ENCODE data around the gene ZNF831.
A peak's percentile ranks its signal among the peaks of the same experiment; 100 is the strongest.

ZNF831 gene

DNA sequence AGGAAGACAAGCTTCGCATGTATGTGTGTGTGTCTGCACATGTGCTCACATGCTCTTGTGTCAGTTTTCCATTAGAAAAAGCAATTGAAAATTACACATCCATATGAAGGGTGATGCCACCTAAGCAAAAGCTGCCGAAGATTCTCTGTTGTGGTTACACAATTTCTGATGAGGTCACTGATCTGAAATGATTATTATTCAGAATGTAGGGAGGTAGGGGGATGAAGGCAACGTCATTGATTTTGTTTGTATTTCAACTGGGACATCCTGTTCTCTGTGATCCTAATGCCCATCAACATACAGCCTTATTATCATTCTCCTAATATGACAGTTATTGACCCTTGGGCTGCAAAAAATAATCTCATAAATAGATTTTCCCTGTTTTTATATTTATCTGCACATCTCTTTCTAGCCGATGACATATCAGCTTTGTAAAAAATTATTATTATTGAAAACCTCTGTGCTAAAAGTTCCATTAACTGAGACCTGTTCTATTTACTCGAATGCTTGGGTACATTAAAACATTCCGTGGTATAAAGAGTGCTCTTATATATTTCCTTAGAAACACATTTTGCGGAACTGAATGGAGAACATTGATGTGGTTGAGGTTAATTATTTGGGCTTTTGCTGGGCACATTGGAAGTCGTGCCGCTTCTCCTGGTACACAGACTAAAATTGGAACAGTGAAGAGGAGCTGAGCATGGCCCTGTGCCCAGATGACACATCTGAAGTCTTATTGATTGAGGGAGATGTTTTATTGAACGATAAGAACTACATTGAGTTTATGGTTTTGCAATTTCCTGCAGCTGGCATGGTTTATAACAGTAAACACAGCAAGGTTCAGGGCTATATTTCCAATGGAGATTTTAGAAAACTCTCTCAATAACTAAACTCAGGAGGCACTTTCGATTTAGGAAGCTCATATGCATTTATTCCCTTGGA lies 51.3 kb downstream of the ZNF831 start:
- no peak for DNase-seq (ENCODE audit: low read depth)

DNA sequence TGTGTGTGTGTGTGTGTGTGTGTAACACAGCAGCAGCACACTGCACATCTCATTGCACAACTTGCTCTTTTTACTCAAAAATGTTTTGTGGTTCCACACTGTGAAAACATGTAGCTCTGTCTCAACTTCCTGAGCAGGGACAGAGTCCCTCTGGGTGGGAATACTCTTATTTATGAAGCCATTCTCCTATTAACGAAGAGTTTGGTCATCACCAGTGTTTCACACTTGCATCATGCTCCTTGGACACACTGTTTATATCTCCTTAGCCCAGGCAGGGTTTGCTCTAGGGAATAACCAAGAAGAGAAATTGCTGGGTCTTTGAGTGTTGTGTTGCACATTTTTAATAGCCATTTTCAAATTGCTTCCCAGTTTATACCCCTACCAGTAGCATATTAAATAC lies 53.6 kb downstream of the ZNF831 start:
- no peak for DNase-seq (ENCODE audit: low read depth)

DNA sequence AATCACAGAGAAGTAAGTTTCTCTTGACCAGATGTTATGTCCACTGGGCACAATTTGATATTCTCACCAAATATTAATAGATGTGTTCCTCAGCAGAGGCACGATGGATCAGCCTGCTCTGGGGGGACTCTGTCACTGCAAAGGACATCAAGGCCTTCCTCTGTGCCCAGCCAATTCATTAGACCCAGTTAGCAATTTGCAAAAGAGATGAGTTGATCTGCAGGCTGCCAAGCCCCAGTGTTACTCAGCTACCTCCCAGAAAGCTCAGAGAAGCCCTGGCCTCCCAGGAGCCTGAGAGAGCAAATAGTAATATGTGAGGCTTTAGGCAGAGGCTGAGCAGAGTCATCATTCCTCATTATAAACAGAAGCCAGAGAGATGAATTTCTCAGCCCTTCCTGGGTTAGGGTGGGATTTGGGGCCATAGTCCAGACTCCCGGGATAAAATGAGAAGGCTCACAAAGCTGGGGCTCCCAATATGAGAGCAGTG lies 54.2 kb downstream of the ZNF831 start:
- no peak for DNase-seq (ENCODE audit: low read depth)

DNA sequence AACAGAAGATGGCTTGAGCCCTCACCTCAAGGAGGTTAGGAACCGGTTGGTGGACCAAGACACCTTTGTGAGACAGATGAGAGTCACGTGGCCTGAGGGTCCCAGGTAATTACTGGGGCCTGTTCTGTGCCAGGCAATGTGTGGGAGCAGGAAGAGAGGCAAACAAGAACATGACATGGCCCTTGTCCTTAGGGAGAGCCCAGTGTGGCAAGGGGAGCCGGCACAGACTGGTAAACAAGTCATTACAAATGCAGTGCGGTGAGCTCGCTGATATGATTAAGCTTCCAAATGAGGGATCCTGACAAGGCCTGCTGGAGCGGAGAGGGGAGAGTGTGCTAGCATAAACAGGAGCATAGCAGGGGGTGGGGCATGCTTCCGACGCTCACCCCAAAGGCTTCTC lies 55.6 kb downstream of the ZNF831 start:
- no peak for DNase-seq (ENCODE audit: low read depth)

DNA sequence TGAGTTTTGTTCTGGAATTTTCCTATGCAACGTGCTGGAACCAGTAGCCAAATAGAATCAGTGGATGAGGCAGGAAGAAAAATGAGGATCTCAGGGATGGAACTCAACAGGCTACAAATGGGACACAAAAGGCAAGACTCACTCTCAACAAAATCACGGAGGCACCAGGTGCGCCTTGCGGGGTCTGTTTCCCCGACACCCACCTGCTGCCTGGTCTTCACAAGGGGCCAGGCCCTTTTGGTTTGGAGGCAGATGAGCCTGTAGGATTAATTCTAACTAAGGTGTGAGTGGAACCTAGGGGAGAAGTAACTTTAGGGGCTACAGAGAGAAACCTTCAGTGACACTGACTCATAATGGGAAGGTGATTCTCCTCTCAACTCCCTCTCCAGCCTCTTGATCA lies 56.5 kb downstream of the ZNF831 start:
- no peak for DNase-seq (ENCODE audit: low read depth)

DNA sequence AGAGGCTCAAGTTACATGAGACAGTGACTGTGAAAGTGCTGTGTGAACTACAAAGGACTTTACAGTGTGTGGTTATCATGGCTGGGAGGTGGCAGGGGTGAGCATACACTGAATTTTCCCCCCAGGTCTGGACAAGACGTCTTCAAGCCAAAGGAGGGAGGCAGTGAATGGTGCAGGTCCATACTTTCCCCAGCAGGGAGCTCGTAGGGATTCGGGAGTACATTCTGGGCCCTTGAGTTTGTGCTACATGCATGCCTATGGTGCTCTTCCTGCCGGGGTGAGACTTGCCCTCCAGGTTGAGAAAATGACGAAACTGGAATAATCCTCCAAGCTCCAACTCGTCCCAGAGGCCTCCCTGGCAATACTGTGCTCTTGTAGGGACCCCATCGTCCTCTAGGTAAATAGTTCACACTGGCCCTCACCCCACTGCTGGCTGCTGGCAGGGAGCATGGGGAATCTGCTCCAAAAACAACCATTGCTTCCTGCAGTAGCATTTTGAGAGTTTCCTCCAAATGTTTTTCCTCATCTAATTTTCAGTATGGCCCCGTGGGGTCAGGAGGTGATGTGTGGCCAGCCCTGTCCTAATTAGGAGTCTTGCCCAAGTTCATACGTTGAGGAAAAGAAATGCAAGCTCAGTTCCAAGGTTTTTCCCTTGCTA lies 57.6 kb downstream of the ZNF831 start:
- DNase-seq (ENCODE audit: low read depth), result no peak

DNA sequence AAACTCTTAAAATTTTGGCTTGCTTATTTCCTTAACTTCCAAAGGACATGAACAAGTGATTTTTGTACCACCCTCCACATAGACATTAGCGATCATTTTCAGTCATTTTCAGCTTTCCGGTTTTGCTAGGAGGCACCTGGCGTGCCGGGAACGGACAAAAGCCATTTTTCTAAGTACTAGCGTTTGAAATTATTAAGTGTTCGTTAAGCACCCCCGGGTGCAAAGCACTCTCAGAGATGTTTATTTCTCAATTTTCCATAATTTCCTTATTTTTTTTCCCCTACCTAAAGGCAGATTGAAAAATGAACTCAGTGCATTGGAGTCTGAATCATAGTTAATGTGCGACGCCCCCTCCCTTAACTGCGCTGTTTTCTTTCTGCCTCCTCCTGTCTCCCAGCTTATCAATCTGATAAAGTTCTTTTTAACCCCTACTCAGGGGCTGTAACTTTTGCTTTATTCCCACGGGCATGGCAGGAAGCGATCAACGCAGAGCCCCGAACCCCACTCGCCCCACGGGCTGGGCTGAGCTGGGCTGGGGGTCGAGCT lies 58.2 kb downstream of the ZNF831 start:
- DNase-seq (ENCODE audit: low read depth), result no peak

DNA sequence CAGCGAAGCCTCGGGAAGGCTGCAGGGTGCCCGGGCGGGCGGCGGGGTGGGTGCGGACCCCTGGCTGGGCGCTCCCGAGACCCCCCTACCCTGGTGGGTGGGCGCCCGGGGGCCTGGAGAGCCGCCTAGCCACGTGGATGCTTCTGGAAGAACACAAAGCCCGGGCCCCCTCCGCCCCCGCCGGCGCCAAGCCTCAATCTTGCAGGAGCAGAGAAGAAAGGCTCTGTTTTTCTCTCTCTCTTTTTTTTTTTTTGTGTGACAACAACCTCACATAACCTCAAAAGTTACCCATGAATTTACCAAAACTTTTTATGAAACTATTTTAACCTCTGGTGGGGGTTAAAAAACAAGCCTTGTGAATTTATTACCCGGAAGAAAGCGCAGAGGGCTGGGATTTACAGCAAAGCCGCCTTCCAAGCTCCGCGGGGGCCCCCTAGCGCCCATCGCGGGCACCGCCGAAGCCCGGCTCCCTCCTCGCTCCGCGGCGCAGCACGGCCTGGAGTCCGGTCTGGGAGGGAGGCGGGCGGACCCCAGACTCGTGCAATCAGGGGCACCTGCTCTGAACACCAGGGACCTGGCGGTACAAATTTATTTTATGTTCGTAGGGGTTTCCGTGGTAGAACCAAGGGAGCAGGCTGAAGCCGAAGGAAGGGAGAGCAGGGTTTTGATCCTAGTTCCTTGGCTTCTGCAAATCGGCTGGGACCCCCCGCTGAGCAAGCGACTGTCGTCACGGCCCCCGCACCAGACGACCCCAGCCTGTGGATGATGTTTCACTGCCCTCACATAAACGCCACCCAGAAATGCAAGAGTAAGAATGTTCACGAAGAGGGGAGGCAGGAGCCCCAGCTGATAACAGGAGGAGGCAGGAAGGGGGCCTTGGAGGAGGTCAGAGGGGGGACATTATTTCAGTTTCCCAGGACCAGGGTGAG lies 58.9 kb downstream of the ZNF831 start:
- DNase-seq (ENCODE audit: low read depth), result peak; percentile 67

DNA sequence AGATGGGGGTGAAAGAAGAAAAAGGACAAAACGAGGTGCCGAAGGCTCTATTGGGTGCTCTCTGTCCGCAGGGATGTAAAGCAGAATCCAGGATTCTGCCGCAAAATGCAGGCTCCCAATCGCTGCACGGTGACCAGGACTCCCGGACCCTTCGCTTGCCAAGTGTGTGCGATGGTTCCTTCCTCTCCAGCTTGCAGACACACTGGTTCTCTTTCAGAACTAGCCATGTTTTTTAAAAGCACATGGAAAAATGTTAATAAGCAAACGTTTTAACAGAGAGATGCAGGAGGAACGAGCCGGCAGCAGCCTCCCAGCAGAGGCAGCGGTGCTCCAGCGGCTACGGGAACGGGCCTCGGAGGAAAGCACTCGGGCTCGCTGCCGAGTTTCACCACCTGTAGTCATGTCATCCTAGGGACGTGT lies 59.6 kb downstream of the ZNF831 start:
- DNase-seq (ENCODE audit: low read depth), result no peak

DNA sequence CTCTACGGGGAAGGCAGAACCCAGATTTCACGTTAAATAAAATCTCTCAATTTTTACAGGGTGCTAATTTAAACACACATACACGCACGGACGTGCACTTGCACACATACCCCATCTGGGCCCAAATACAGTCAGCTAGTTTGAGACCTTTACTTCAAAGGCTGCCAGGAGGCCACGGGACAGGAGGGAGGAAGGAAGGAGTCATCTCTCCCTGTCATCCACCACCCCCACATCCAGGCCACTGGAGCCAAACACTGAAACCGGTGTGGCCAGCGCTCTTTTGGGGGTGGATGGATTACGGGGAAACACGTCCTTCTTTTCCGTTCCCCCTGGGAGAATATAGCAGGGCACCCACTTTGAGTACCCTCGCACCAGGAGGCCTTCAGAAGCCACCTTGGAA lies 60.1 kb downstream of the ZNF831 start:
- no peak for DNase-seq (ENCODE audit: low read depth)

DNA sequence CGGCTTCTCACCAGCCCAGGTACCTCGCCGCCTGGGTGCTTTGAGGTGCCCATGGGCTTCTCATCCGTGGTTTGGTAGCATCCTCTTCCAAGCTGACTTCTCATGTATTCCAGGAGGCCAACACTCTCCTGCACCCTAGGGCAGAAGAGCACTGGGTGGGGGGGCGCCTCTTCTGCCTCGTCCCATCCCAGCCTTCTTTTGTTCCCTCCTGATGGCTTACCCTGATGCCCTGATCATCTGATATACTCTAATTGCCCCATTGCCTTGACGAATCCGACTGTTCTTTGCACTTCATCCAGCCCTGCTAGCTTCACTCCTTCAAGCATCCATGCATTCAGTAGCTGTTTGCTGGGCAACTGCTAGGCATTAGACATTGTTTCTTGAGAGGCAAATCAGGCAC lies 60.6 kb downstream of the ZNF831 start:
- no peak for DNase-seq (ENCODE audit: low read depth)

DNA sequence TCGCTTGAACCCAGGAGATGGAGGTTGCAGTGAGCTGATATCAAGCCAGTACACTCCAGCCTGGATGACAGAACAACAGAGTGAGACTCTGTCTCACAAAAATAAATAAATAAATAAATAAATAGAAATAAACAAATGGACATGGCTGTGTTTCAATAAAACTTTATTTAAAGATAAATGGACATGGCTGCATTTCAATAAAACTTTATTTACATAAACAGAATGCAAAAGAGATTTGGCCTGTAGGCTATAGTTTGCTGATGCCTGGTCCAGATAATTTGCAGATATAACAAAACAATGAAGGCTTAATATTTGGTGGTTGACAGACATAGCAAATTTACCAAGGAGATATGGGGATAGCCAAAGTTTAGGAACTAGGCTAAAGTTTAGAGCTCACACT lies 66.8 kb downstream of the ZNF831 start:
- no peak for DNase-seq (ENCODE audit: low read depth)

DNA sequence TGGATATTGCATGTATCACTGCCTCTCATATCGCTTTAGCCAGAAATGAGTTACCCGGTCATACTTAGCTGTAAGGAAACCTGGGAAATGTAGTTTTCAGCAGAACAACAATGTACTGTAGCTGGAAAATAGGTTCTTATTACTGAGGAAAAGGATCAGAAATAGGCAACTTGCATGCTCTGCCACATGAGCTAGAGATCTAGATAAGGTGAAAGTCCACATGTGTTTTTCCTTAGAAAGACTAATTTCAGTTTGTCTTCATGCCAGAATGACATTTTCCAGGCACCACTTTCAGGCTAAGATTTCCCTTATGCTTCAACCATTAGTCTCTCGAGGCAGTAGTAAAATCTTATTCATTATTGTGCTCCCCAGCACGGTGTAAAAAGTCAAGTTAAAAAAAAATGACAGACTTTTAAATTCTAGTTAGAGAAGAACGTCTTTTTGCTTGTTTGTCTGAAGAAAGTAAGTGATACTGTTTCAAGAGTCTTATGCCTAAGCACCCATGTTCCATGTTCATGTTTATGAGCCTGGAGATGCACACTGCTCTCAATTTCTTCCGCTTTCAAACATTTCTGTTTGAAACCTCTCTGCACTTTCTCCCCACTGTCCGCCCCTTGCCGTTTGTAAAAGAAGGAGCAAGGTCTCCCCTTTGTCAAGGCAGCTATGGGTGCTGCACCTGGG lies 67.6 kb downstream of the ZNF831 start:
- DNase-seq (ENCODE audit: low read depth), result no peak

DNA sequence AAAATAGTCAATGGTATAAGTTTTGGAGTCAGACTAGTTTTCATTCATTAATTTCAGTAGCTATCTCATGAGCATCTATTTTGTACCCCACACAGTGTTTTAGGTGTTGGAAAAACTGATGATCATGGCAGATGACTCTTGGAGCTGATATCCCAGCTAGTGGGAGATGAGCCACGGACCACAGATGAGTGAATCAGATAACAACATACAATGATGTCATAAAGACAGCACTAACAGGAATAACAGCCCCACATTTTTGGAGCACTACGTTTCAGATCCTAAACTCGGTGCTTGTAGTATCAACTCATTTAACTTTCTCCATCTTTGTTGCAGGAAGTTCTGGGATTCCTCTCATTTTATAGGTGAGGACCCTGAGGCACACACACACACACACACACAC lies 69.0 kb downstream of the ZNF831 start:
- no peak for DNase-seq (ENCODE audit: low read depth)

DNA sequence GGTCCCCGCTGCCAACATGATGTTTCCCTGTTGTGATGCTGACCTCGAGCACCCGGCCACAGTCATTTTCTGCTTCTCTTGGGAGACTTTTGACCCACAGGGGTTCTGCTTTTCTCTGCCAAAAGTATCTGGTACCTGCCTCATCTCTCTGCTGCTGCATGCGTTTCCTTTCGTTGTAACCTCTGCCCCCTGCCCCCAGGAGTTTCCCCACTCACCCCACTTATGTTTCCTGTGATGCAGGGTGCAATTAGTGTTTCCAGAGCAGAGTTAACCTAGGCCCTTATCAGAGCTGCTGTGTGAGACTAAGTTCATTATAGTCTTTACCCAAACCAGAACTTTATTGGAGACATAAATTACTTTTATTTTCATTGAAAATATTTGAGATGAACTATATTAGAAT lies 71.6 kb downstream of the ZNF831 start:
- DNase-seq (ENCODE audit: low read depth), result no peak

DNA sequence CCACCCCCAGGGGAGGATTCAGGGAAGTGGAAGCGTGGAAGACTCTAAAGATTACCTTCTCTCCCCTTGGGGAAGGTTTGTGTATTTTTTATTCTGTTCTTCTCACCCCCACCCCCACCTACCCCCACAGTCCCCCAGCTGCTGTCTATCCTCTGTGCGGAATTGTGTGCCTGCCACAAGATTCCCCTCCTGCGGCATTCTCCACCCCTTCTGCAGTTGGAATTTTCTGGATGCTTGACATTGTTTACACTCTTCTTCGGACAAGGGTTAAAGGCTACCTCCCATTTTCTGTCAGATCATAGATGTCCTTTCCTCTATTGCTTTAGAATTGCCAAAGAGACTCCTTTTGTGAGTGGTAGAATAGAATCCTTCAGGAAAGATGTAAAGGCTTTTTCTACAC lies 76.4 kb downstream of the ZNF831 start:
- no peak for DNase-seq (ENCODE audit: low read depth)

DNA sequence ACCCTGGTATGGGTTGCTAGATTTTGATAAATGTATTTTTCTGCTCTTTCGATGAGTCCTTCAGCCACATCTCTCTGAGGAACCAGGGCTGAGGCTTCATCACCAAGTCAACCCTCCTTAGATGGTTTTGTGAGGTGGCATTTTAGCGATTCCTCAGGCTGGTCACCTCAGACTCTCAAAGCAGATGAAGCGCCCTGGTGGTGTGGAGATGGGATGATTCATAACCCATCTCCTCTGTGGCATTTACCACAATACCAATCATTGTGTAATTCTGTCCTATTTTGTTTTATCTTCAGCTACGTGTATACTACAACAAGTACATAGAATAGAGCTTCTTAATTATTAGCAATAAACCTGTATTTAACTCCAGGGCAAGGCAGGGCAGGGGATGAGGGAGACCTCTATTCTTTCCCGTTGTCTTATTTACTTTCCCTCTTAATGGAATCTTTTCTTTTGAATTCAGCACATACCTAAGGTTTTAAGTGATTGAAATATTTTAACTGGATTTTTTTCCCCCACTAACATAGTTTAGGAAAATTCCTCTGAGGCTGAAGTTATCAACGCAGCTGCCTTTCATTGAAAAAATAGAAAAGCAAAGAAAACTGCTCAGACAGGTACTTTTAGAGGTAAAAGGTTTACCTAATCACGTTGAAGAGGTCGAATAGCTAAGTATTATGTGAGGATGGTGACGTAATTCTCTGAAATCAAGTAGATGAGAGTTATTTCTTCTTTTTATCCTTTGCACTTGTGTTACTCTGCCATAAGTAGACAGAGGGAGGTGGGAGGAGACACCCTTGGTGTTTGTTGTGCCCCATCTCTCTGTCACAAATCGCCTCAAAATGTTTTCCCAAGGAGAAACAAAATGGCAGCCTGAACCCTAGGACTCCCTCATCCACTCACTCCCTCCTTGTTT lies 79.3 kb downstream of the ZNF831 start:
- no peak for DNase-seq (ENCODE audit: low read depth)

DNA sequence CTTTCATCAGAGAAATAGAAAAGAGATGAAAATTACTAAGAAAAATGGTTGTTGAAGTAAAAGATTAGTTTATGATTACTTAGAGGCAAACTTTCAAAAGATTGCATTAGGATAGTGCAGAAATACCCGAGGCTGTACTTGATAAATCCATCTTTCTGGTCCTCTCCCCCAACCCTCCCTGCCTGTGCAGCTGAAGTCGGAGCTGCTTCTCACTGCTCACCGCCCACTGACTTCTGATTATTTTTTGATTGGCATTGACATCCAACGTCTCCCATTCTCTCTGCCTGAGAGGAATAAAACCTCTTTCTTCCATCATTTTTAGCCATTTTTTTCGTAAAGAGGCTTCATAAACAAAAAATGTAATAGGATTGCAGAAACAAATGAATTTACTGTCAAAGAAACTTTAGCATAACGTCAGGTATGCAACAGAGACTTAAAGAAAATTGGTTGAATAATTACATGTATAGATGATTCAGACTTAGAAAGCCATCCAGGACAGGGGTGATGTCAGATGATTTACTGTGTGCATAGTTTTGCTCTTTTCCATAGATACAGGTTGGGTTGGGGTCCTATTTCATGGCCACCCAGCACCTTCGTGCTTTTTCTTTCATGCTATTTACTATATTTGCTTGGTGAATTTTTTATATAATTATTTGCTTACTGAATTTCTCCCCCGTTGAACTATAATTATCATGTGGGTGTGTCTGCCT lies 83.2 kb downstream of the ZNF831 start:
- no peak for DNase-seq (ENCODE audit: low read depth)
